Retinal pigment epithelial cell (primary cell): Measurements from ENCODE around the gene SEC31B.

Experiments used
- DNase-seq: peaks from one replicate; pipeline ENCODE4 v3.0.0-alpha.2; 2010; ENCODE audit warnings: low read depth
- H3K4me3 ChIP-seq: 2 replicates; pipeline ENCODE4 v1.5.1; 2011; ENCODE audit warnings: mild to moderate bottlenecking, low read length, control low read depth, moderate library complexity
- CTCF ChIP-seq: conservative IDR thresholded peaks from 2 replicates; pipeline ENCODE4 v1.5.1; 2011; ENCODE audit warnings: low read depth, low read length, control low read depth, inconsistent platforms

Gene SEC31B

DNA sequence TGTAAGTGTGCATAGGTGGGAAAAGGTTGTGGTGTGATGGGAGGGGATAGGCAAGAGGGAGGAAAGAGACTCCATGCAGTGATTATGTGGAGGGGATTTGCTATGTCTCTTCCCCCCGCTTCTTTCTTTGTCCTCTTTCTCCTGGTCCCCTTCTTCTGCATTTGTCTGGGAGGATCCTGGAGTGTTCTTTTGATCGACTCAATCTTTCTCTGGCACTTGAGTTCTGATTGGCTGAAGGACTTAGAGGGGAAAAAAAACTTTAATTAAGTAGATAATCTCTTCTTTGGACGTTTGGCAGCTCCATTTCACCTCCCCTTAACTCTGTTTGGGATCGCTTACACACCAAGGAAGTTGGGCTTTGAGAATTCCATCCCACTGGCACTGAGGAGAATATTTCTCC lies 57.0 kb downstream of the SEC31B start, which contains the start of gene WNT8B:
WNT8B (plus strand) TSS at position 301 of the 400 bp plus-strand sequence. CDS start 160 bp downstream, outside the sequence.
- no peak within 1 kb of the TSS for H3K4me3 ChIP-seq
- TF ChIP-seq CTCF = no peak
- no peak for DNase-seq

- H3K4me3 ChIP-seq = no peak overlapping the region
- TF ChIP-seq CTCF = no peak
- DNase-seq = no peak
Measured at GRCh38 chr10:100448951-100449350, 70.7 kb downstream of the SEC31B start.

DNA sequence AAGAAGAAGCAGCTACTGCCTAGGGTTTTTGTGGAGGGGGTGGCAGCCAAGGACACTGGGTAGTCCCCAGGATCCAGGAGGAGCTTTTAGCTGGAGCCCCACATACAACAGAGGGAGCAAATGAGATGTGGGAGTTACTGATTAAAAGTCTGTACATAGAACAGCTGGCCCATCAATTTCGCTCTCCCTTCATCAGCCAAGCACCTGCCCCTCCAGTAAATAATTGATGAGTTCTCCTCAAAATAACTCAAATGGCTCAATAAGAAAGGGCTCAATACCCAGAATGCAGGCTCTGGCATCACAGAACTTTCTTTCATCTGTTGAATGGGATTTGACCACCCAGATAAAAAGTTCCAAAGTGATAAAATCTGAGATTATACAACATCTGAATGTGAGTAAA lies 72.0 kb downstream of the SEC31B start:
- no peak for DNase-seq
- TF ChIP-seq CTCF = no peak
- H3K4me3 ChIP-seq = no peak overlapping the region

DNA sequence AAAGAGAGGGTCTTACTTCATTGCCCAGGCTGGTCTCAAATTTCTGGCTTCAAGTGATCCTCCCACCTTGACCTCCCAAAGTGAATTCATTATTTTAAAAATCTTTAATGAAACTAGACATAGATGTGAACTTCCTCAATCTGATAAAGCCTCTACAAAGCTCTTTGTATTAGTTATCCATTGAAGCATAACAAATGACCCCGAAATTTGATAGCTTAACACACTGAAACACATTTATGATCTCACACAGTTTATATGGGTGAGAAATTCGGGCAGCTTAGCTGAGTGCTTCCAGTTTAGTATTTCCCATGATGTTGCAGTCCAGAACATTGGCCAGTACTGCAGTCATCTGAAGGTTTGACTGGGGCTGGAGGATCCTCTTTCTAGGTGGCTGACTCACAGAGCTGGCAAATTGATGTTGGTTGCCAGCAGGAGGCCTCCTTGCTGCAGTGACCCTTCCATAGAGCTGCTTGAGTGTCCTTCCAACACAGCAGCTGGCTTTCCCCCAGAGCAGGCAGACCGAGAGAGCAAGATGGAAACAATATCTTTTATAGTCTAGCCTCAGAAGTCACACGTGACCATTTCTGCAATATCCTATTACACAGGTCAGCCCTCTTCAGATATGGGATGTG lies 73.4 kb downstream of the SEC31B start:
- H3K4me3 ChIP-seq = no peak overlapping the region
- no peak for TF ChIP-seq CTCF
- DNase-seq = no peak

DNA sequence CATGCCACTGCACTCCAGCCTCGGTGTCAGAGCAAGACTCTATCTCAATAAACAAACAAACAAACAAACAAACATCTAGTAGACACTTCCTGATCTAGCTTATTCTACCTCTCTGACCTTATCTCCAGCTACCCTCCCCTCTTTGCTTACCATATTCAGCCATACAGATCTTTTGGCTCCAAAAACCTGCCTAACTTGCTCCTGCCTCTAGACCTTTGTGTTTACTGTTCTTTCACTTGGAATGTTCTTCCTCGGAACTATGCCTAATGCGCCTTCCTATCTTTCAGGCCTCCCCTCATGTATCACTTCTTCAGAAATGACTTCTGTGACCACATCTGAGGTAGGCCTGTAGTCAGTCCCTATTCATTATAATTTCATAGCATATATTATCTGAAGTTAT lies 77.1 kb downstream of the SEC31B start:
- TF ChIP-seq CTCF = no peak
- DNase-seq = no peak

GRCh38 chr10:100438674-100439315 lies 80.9 kb downstream of the SEC31B start:
- no peak for TF ChIP-seq CTCF
- DNase-seq = no peak
- H3K4me3 ChIP-seq = no peak overlapping the region

More for the DNA sequence above, 77.1 kb downstream of the SEC31B start:
- H3K4me3 ChIP-seq = no peak overlapping the region
